Muscle of back (tissue), 13 donors: ENCODE measurements around the gene IRGQ. TPM values are rescaled to one million over a fixed set of nuclear protein-coding genes. Genes with fewer than 3 reads are reported as not detected.
"Not testable (repeated sequence)": the region's sequence is repeated elsewhere in the genome, so short reads cannot be mapped to it uniquely, and the experiment has no call there.

Experiments
- DNase-seq, 3 donors: peaks; one replicate each; pipeline versions ENCODE4 v3.0.0 to v3.0.0-alpha.2; 2013
- long read RNA-seq, 9 donors: transcript quantifications; one replicate each; lab custom pipeline, GENCODE V29; 2026
- polyA plus RNA-seq, 10 donors: library from polyadenylated mRNA; unstranded; fragments of 120-200 nt; gene quantifications; one replicate each; pipeline ENCODE4 v1.2.1, GENCODE V29; 2013; ENCODE audit not compliant: insufficient read length in 10 of 10

IRGQ gene, protein sequence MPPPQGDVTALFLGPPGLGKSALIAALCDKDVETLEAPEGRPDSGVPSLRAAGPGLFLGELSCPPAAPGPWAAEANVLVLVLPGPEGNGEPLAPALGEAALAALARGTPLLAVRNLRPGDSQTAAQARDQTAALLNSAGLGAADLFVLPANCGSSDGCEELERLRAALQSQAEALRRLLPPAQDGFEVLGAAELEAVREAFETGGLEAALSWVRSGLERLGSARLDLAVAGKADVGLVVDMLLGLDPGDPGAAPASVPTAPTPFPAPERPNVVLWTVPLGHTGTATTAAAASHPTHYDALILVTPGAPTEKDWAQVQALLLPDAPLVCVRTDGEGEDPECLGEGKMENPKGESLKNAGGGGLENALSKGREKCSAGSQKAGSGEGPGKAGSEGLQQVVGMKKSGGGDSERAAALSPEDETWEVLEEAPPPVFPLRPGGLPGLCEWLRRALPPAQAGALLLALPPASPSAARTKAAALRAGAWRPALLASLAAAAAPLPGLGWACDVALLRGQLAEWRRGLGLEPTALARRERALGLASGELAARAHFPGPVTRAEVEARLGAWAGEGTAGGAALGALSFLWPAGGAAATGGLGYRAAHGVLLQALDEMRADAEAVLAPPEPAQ
- 10 to 100 TPM in 7 of 10 donors, 1 to 10 TPM in 3; 9.0 to 18.6 (median 11.2) TPM for polyA plus RNA-seq
- long read RNA-seq, donor 1, transcript IRGQ-202 (1 exons, 3,752 nt), result major isoform, 15 of 16 reads
- long read RNA-seq, donor 1, partial matches to known transcripts, result 0 of 16 reads
- long read RNA-seq, donor 1, other reads (novel, unspliced or antisense), result 0 of 16 reads
- long read RNA-seq, donor 2, transcript IRGQ-202 (1 exons, 3,752 nt), result major isoform, 9 of 9 reads
- long read RNA-seq, donor 2, partial matches to known transcripts, result 0 of 9 reads
- long read RNA-seq, donor 2, other reads (novel, unspliced or antisense), result 0 of 9 reads
- long read RNA-seq, donor 3, partial matches to known transcripts, result 0 of 4 reads
- long read RNA-seq, donor 3, other reads (novel, unspliced or antisense), result 0 of 4 reads
- long read RNA-seq, donor 4, transcript IRGQ-202 (1 exons, 3,752 nt), result major isoform, 6 of 6 reads
- long read RNA-seq, donor 4, partial matches to known transcripts, result 0 of 6 reads
- long read RNA-seq, donor 4, other reads (novel, unspliced or antisense), result 0 of 6 reads
- long read RNA-seq, donor 5, transcript IRGQ-202 (1 exons, 3,752 nt), result major isoform, 15 of 16 reads
- long read RNA-seq, donor 5, partial matches to known transcripts, result 0 of 16 reads
- long read RNA-seq, donor 5, other reads (novel, unspliced or antisense), result 0 of 16 reads
- long read RNA-seq, donor 6, transcript IRGQ-202 (1 exons, 3,752 nt), result major isoform, 14 of 14 reads
- long read RNA-seq, donor 6, partial matches to known transcripts, result 0 of 14 reads
- long read RNA-seq, donor 6, other reads (novel, unspliced or antisense), result 0 of 14 reads
- long read RNA-seq, donor 7, transcript IRGQ-202 (1 exons, 3,752 nt), result major isoform, 17 of 17 reads
- long read RNA-seq, donor 7, partial matches to known transcripts, result 0 of 17 reads
- long read RNA-seq, donor 7, other reads (novel, unspliced or antisense), result 0 of 17 reads
- long read RNA-seq, donor 8, full-length matches to known transcripts, result 12 of 12 reads
- long read RNA-seq, donor 8, partial matches to known transcripts, result 0 of 12 reads
- long read RNA-seq, donor 8, other reads (novel, unspliced or antisense), result 0 of 12 reads
- long read RNA-seq, donor 9, result 0 reads

DNA sequence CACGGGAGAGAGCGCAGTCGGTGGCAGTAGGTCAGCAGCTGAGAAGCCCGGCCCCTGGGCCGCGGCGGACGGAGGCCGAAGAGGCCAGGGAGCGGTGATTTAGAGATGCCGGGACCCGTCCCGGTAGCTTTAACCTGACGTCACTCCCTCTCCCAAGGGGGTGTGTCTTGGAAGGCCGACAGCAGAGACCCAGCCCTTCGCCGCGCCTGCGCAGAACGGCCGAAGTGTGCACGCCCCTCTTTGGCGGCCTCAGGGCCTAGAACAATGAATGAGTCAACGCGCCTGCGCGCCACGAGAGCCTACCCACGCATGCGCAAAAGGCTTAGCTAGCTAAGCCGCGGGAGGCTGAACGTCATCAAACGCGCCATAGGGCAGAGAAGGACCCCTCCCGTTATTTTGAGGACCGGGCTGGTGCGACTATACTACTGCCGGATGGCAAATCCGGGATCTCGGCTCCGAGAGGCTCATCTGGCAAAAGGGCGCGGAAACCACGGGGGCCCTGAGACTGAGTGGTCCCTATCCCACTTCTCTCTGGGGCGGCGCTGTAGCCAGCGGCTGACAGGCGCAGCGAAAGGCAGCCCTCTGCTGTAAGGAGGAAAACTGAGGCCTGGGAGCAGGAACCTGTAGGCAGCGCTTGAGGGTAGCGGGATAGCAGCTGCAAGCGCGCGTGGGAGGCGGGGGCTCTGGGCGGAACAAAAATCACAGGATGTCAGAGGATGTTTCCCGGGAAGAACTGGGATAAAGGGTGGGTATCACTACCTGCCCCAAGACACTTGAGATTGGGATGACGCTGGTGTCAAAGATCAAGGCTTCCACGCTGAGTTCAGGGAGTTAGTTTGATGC lies at the start of gene IRGQ, which contains the start of gene ZNF576:
Gene IRGQ (minus strand): TSS at position 136 of the 843 bp plus-strand sequence. CDS start 796 bp downstream, outside the sequence.
Gene ZNF576 (plus strand): TSS at position 597 of the 843 bp plus-strand sequence. CDS start 514 bp downstream, outside the sequence.
- DNase-seq, result peak; percentile 100

DNA sequence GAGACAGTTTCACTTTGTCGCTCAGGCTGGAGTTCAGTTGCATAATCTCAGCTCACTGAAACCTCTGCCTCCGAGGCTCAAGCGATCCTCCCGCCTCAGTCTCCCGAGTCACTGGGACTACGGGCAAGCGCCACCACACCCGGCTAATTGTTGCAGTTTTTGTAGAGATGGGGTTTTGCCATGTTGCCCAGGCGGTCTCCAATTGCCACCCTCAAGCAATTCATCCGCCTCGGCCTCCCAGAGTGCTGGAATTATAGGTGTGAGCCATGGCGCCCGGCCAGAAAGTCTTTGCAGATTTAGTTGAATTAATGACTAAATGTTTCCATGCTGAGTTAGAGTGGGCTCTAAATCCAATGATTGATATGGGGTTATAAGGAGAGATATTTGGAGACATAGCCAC lies 48.2 kb upstream of the IRGQ start:
- DNase-seq, result no peak

DNA sequence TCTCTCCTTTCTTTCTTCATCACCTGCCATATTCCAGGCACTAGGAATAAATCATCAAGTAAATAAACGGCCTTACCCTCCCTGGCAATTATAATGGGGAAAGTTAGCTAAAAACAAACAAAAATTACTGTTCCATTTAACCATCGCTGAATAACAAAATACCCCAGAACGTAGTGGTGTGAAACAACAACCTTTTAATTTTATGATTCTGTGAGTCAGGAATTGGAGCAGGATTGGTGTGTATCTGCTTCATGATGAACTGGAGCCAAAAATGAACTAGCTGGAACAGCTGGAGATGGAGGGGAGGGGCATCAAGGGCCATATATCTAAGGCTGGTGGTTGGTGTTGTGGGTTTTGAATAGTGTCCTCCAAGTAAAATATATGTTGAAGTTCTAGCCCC lies 47.4 kb upstream of the IRGQ start:
- no peak for DNase-seq

DNA sequence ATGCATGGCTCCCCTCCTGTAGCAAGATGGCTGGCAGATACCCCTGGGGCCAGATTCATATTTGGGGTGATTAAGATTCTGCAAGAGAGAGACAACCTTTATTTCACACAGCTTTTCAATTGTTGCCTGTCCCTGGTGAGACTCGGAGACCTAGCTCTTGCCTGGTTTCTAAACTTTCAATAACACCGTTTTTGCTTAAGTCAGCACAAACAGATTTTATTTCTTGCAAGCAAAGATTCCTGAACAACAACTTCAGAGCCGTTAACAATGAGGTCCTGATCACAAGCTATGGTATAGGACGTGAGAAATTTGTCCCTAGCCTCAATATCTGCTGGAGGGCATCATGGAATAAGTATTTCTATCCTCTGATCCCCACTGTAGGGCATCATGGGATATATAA lies 46.6 kb upstream of the IRGQ start:
- DNase-seq, result no peak

DNA sequence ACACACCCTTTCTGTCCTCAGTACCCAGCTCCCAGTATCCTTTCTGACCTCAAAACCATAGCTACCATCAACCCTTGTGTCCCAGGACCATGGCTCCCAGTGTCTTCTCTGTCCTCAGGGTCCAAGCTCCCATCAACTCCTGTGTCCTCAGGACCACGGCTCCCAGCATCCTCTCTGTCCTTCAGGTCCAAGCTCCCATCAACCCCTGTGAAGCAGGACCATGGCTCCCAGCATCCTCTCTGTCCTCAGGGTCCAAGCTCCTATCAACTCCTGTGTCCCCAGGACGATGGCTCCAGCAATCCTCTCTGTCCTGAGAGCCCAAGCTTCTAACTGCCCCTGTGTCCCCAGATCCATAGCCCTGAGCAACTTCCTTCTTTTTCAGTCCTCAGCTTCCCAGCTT lies 45.4 kb upstream of the IRGQ start:
- no peak for DNase-seq

DNA sequence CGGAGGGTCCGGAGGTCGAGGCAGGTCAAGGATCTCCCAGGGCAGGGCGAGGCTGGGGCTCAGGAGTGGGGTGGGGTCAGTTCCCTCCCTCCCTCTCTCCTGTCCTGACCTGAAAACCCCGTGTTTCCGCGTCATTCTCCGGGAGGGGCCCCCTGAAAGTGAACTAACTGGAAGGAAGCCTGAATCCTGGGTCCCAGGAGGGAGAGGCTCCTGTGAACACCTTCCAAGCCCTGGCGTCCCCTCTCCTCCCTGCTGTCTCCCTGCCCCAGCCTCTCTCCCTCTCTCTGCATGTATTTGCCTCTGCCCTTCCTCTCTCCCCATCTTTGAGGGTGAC lies 44.5 kb upstream of the IRGQ start:
- no peak for DNase-seq

DNA sequence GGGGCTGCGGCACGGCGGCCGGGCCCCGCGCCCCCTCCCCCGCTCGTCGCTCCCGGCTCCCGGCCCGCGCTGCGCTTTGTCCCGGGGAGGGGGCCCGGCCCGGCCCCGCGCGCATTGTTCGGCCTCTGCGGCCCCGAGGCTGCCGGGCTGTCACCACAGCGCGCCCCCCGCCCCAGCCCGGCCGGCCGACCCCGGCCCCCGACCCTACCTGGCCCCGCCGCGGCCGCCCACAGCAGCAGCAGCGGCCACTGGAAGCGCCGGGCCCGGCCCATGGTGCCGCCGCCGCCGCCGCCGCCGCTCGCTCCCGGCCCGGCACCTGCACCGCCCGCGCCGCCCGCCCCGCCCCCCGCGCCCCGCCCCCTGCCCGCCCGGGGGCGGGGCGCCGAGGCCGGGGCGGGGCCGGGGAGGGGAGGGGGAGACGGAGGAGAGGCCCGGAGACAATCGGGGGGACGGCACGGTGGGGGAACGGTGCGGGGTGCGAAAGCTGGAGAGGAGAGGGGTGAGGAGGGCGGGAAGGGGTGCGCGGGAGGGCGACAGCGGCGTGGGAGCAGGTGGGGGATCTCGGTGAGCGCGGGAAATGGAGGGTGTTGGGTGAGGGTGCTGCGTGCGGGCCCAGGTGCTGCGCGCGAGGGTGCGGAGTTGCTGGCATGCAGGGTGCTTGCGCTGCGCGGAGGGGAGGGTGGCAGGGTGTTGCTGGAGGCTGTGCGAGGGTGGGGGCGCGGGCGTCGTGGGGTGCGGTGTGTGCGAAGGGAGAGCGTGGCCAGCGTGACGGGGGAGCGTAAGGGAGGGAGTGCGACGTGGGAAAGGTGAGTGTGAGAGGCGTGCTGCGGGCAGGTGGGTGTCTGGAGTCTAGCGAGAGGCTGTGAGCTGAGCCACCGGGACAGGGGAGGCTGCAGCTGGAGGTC lies 43.8 kb upstream of the IRGQ start, which contains the start of gene CADM4:
Gene CADM4 (minus strand): TSS at position 332 of the 905 bp plus-strand sequence. CDS start 60 bp downstream, at position 272.
- peak in 1 of 3 donors; percentile 39 for DNase-seq

DNA sequence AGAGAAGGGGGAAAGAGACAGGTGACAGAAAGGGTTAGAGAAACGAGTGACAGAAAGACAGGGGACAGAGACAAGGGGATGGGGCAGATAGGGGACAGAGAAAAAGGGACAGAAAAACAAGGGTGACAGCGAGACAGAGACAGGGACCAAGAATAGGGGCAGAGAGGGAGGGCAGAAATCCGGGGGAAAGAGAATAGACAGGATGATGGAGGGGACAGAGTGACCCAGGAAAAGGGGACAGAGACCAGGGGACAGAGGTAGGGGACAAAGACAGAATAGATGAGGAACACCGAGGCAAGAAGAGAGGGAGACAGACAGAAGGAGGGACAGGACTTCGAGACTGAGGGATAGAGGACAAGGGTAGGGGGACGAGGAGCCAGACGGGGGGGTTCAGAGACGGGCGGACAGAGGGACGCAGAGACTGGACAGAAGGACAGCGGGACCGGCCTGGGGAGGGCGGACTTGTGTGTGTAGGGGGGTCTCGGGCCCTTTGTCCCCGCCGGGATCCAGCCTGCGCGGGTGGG lies 43.1 kb upstream of the IRGQ start:
- DNase-seq, result no peak

DNA sequence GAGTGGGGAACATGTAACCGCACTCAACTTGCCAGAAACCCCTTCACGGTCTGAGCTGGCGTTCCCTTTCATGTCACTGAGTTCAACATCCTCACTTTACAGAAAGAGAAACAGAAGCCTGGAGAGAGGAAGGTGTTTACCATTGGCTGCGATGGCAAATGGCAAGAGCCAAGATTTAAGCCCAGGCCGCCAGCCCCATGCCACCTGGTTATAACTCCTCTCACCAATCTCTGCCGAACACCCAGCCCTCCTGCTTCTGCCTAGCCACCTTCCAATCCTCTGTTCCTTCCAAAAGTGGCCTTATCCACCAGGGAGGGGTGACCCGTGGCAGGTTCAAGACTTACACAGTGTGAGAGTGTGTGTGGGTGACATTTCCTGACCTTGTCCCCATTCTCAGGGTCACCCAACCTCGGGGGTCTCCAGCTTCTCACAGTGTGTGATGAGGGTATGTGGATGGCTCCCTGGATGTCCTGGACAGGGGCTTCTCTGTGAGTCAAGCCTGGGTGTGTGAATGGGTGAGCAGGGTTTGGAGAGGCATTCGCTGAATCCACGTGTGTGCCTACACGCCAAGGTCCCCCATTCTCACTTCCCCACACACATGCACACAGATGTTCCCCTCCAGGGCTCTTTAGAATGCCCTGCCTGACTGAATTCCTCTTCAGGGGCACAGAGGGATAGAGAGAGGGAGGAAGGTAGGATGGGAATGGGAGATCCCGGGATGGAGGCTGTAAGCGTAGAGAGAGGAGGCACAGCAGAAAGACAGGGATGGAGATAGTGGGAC lies 42.5 kb upstream of the IRGQ start:
- DNase-seq, result no peak

DNA sequence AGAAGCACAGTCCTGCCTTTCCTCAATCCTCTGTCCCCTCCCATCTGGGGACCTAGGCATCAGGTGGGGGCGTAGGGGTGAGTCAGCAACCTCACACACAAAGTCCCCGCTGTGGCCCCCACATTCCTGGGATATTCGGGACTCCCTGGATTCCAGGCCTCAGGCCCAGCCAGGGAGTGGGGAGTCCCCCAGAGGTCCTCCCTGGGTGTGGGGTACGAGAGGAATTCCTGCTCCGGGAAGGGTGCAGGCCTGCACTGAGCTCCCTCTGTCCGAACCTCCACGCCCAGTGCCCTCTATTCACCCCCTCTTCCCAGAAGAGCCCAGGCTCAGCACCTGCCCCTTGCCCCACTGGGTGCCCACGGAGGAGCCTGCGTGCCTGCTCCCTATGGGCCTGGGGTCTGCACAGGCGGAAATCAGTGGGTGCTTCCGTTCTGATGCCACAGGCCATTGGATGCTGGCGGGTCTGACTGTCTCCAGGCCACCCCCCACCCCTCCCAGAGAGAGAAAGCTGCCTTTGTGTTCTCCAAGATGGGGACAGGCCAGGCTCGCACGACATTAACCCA lies 40.3 kb upstream of the IRGQ start:
- no peak for DNase-seq

DNA sequence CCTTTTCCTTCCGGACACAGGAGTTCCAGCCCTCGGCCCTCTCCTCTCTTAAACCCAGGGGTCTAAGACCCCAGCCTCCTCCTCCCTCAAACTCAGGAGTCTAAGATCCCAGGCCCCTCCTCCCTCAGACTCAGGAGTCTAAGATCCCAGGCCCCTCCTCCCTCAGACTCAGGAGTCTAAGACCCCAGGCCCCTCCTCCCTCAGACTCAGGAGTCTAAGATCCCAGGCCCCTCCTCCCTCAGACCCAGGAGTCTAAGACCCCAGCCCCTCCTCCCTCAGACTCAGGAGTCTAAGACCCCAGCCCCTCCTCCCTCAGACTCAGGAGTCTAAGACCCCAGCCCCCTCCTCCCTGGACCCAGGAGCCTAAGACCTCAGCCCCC lies 39.6 kb upstream of the IRGQ start:
- DNase-seq, result not testable (repeated sequence)

DNA sequence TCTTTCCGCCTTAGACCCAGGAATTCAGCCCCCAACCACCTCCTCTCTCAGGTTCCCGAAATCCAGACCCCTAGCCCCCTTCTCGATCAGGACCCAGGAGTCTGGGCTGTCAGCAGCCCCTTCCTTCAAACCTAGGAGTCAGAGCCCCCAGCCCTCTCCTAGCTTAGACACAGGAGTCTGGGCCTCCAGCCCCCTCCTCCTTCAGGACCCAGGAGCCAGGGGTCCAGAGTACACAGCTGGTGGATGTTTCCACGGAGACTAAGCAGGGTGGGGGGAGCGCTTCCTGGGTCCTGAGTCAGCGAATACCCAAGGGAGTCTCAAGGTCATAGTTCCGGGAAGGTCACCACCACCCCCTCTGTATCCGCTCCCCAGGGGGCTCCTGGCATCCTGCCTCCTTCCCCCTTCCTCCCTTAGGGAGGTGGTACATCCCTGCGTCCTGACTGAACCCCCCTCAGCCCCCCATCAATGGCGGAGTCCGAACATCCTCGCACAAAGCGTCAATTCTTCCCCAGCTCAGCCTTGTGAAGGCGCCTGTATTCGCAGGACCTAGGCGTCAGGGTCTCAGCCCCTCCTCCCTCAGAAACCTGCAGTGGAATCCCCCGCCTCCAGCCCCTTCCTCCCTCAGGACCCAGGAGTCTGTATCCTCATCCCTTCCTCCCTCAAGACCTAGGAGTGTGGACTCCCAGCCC lies 39.1 kb upstream of the IRGQ start:
- peak in 1 of 3 donors; percentile 48 for DNase-seq

DNA sequence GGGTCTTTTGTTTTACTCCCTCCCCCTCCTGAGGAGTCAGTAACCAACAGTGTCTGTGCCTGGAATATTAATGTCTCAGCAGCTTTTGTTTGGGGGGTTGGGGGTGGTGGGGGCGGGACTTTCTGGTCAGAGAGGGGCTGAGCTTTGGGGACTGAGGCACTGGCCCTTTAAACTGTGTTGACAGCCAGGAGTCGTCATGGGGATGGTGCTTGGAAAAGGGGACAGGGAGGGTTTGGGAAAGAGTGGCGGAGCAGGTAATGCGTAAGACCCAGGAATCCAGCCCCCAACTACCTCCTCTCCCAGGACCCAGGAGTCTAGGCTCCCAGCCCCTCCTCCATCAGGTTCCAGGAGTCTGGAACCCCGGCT lies 38.6 kb upstream of the IRGQ start:
- no peak for DNase-seq

DNA sequence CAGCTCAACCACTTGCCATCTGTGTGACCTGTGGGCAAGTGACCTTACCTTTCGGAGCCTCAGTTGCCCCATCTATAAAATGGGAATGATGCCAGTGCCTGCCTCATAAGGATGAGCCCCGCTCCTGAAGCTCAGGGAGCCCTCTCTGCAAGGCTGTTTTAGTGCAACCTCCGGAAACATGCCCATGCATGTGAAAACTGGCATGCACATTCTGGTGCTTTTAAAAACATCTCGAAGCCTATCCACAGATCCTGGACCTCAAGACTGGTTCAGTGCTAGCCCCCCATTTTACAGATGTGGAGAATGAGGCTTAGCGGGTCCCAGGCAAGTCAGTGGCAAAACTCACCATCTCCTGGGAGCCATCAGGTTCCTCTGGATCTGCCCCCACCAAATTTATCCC lies 38.1 kb upstream of the IRGQ start:
- no peak for DNase-seq

DNA sequence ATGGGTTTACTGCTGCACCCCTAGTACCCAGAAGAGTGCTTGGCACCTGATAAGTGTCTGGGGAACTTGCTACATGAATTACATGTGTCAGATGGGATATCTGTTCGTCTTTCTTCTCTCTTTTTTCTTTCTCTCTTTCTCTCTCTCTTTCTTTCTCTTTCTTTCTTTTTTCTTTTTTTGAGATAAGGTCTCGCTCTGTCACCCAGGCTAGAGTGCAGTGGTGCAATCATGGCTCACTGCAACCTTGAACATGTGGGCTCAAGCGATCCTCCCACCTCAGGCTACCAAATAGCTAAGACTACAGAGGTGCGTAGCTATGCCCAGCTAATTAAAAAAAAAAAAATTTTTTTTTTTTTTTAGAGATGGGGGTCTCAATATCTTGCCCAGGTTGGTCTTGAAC lies 37.6 kb upstream of the IRGQ start:
- DNase-seq, result no peak

DNA sequence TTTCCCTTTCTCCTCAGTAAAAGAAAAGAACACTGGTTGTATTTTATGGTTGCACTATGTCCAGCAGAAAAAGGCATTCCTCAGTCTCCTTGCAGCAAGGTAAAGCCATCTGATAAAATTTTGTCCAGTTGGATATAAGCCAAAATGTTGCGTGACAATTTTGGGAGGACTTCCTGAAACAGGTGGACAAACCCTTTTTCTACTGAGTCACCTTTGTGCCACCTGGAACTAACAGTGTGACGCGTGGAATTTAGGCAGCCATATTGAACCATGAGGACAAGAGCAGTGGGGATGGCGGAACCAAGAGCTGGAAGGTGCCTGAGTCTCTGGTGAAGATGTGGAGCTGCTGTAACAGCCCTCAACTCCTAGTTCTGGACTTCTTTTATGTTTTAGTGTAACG lies 35.6 kb upstream of the IRGQ start:
- DNase-seq, result no peak
